Measurements from ENCODE around the gene PARD6B. TPM values are rescaled to one million over a fixed set of nuclear protein-coding genes. Genes with fewer than 3 reads are reported as not detected.
"Not testable (repeated sequence)": the region's sequence is repeated elsewhere in the genome, so short reads cannot be mapped to it uniquely, and the experiment has no call there.

The PARD6B gene
- total RNA-seq, 1 donor from 2014 or later, result 0.20 TPM

DNA sequence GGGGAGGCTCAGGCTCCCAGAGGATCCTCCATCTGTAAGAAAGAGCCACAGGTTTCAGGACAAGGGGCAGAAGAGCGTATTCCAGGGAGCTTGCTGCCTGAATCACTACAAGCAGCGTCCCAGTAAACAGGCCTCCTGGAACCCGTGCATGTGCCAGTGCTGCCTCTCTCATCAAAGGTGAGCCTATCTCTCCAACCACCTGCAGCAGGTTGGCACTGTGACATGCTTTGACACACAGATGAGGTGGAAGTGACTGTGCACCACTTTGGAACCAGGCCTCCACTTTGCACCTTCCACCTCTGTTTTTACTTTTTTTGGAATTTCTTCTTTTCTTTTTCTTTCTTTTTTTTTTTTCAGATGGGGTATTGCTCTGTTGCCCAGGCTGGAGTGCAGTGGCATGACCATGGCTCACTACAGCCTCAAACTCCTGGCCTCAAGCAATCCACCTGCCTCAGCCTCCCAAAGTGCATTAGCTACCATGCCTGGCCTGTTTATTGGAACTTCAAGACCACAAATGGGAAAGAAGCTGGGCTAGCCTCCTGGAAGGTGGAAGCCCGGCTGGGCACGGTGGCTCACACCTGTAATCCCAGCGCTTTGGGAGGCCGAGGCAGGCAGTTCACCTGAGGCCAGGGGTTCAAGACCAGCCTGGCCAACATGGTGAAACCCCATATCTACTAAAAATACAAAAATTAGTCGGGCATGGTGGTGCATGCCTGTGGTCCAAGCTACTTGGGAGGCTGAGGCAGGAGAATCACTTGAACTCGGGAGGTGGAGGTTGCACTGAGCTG, 27.5 kb upstream of the PARD6B start:
- not testable (repeated sequence) for DNase-seq (ENCODE audit: low read depth in 2 of 2)

DNA sequence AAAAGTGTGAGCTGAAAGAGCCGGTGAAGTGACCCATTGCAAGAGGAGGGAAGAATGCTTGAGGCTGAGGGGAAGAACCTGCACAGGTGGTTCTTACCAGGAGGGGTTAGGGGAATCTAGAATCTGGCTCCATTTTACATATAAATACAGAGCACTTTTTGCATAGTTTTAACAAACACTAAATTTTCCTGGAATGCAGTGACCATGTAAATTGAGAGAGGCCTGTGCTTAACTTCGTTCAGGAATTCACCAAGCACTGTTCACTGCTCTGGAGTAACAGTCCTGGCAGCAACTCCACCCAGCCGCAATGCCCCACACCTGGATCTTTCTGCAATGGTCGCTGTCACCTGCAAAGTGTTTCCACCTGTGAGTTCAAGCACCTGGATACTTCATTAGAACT, 26.9 kb upstream of the PARD6B start:
- no peak for DNase-seq (ENCODE audit: low read depth in 2 of 2)

DNA sequence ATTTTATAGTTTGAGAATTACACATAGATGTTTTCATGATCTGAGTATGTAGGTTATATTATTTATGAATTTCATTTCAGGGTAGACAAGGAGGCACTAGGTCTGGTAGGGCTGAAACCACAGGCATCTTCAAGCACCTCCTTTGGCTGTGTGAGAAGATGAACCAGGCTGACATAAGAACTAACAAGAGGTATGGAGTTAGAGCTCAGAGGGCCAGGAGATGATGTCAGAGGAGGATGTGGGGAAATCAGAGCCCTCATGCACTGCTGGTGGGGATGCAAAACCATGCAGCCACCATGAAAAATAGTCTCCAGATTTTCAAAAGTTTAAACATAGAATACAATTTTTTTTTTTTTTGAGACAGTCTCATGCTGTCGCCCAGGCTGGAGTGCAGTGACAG, 26.4 kb upstream of the PARD6B start:
- DNase-seq (ENCODE audit: low read depth in 2 of 2), result no peak

DNA sequence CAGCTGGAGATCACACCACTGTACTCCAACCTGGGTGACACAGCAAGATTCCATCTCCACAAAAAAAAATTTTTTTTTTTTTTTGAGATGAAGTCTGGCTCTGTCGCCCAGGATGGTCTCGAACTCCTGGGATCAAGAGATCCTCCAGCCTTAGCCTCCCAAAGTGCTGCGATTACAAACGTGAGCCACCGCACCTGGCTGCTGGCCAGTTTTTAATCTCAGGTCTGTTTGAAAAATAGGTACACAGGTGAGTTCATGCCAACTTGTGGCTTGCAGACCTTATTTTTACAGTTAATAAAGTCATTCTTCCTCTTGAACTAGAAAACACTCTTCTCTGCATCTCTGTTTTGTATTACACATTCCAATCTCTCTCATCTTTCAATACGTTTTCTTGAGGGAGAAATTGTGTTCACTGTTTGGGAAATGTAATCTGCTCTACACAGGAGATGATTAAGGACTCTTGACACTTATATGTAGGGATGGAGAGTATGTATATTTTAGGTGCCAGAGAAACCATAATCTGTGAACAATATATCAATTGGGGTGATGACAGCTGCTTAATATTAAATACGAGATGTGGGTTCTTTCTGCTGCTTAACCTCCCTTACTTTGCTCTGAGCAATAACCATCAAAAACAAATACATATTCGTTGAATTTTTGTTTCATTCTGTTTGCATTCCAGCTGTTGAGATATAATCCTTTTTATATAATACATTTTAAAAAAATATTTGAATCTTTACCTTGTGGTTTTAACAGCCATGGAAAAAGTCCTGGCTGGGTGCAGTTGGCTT, 22.3 kb upstream of the PARD6B start:
- no peak for DNase-seq (ENCODE audit: low read depth in 2 of 2)

DNA sequence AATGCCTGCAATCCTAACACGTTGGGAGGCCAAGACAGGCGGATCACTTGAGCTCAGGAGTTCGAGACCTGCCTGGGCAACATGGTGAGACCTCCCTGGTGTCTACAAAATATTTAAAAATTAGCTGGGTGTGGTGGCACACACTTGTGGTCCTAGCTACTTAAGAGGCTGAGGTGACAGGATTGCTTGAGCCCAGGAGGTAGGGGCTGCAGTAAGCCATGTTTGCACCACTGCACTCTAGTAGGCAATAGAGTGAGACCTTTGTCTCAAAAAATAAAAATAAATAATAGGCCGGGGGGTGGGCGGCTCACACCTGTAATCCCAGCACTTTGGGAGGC, 21.8 kb upstream of the PARD6B start:
- DNase-seq (ENCODE audit: low read depth in 2 of 2), result no peak

DNA sequence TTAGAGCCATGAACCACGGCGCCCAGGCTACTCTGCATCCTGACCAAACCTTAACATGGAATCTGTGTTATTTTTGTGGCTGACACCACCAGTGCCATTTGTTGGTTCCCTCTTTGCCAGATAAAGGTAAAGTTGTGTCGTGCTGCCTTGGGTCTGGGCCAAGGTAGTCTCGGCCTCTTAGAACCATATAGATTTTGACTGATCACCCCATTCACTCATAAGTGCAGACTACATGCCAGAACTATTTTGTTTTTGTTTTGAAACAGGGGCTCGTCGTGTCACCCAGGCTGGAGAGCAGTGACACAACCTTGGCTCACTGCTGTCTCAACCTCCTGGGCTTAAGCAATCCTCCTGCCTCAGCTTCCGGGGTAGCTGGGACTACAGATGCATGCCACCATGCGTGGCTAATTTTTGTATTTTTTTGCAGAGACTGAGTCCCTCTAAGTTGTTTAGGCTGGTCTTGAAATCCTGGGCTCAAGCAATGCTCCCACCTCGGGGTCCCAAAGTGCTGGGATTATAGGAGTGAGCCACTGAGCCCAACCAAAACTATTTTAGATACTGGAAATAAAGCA, 20.8 kb upstream of the PARD6B start:
- no peak for DNase-seq (ENCODE audit: low read depth in 2 of 2)

DNA sequence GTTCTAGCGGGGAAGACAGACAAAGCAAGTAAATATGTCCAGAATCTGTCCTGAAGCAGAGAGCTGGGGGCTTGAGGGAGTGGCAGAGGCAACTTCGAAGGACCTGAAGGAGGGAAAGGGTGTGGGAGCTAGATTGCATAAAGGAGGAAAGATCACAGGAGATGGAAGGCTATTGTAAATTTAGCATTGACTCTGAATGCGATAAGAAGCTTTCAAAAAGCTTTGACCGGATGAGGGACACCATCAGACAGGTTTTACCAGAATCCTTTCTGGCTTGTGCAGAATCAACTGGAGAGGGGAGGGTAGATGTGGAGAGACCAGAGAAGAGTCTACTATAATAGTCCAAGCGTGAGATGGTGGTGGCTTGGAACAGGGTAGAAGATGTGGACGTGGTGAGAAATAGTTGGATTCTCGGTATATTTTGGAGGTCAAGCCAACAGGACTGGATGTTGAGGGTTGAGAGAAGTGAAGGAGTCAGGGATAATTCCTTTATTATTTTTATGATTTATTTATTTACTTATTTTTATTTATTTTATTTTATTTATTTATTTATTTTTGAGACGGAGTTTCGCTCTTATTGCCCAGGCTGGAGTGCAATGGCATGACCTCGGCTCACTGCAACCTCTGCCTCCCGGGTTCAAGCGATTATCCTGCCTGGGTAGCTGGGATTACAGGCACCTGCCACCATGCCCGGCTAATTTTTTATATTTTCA, 20.1 kb upstream of the PARD6B start:
- DNase-seq (ENCODE audit: low read depth in 2 of 2), result no peak

DNA sequence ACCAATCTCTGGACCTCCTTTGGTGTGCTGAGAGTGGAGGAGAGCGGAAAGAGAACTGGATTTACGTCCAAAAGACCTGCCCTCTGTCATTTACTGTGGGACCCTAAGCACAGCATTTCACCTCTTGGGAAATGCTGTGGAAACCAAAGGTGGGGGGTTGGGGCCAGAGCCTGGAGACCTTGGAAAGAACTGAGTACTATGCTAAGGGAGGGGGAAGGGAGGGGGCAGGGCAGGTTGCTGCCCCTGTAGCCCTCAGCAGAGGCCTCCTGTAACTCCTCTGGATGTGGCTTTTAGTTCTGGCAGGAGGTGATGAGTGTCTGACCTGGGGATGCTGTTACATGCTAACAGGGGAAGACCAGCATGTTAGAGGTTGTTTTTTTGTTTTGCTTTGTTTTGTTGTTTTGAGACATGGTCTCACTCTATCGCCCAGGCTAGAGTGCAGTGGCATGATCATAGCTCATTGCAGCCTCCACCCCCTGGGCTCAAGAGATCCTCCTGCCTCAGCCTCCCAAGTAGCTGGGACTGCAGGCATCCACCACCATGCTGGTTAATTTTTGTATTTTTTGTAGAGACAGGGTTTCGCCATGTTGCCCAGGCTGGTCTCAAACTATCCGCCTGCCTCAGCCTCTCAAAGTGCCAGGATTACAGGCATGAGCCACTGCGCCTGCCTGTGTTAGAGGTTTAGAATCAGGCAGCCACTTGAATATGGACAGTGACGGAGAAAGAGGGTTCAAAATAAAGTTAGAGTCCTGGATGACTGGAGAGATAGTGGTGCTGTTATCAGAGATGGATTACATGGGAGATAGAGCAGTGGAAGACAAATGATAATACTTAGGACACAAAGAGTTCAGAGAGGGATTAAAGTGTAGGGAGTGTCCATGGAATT, 18.4 kb upstream of the PARD6B start:
- no peak for DNase-seq (ENCODE audit: low read depth in 2 of 2)

DNA sequence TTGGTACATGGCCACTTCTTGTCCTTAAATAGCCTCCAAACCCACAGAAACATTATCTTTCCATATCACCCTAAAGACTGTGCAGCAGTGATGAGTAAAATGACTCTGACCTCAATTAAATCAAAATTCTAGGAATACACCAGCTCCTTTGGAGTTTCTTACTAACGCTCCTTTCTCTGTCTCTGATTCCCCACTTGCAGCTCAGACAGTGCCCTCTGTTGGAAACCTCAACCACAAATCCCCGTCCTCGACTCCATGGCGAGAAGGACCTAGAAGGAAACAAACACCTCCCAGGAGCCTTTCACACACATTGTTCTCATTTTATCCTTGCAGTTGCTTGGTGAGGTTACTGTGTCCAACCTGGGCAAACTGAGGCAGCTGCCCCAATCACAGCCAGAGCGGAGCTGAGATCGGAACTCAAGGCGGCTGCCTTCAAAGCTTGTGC, 17.7 kb upstream of the PARD6B start:
- peak in 1 of 2 donors; percentile 22 for DNase-seq (ENCODE audit: low read depth in 2 of 2)

DNA sequence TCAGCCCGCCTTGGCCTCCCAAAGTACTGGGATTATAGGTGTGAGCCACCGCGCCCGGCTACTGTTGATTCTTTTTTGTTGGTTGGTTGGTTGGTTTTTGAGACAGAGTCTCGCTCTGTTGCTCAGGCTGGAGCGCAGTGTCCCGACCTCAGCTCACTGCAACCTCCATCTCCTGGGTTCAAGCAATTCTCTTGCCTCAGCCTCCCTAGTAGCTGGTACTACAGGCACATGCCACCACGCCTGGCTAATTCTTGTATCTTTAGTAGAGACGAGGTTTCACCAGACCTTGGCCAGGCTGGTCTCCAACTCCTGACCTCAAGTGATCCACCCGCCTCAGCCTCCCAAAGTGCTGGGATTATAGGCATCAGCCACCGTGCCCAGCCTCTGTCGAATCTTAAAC, 17.0 kb upstream of the PARD6B start:
- not testable (repeated sequence) for DNase-seq (ENCODE audit: low read depth in 2 of 2)

DNA sequence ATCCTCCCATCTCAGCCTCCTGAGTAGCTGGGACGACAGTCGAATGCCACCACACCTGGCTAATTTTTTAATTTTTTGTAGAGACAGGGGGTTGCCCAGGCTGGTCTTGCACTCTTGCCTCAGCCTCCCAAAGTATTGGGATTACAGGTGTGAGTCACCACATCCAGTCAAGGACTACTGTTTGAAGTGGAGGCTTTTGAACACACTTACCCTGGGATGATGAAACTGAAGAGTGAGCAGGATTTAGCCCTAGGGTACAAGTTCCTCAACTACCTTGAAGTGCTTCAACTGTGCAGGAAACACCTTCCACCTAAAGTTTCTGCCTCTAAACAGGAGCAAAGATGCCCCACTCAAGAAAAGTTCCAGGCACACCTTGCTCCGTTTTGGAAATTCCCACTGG, 15.7 kb upstream of the PARD6B start:
- DNase-seq (ENCODE audit: low read depth in 2 of 2), result no peak

DNA sequence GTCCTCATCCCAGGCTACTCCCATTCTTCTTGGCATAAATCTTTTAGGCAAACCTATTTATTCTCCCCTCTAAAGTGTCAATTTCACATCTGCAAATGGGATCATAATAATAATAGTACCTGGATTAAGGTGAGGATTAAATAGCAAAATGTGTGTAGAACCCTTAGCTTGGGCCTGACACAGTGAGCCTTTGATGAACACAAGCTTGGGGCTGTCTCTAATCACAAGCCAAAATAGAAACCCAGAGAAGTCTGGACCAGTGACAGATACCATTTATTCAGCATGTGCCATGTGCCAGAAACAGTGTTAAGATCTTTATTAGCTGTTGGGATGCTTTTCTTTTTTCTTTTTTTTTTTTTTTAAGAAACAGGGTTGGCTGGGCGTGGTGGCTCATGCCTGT, 14.9 kb upstream of the PARD6B start:
- no peak for DNase-seq (ENCODE audit: low read depth in 2 of 2)

DNA sequence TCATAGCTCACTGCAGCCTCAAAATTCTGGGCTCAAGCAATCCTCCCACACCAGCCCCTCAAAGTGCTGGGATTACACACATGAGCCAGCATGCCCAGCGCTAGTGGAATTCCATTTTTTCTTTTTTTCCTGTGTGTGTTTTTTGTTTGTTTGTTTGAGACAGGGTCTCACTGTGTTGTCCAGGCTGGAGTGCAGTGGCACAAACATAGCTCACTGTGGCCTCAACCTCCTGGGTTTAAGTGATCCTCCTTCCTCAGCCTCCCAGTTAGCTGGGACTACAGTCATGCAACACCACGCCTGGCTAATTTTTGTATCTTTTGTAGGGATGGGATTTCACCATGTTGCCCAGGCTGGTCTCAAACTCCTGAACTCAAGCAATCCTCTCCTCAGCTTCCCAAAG, 14.1 kb upstream of the PARD6B start:
- DNase-seq (ENCODE audit: low read depth in 2 of 2), result no peak

DNA sequence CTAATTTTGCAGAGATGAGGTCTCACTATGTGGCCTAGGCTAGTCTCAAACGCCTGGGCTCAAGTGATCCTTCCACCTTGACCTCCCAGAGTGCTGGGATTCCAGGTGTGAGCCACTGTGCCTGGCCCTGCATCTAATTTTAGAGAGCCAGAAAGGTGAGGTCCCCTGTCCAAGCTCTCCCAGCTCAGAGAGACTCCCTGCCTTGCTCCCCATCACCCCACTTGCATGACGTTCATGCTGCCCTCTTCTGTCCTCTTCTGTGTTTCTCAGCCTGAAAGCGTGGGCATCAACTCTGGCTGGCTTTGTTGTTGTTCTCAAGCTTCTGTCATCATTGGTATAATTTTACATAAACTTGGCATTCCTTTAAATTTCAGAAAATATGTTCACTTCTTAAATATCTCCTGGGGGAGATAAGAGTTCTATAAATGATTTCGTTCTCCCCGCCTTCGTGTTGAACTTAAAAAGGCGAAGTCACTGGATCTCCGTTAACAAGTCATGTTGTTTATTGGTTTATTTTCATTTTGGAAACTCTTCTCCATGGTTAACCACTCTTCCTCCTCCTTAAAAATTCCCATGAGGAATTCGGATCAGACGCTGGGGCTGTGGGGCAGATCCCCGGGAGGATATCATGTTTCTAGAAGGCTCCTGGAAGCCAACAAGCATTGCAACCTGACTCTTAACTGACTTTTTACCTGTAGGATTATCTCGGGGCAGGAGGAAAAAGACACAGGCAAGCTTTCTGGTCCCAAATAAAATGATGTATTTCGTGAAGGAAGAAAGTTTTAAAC, 13.2 kb upstream of the PARD6B start:
- DNase-seq (ENCODE audit: low read depth in 2 of 2), result no peak

DNA sequence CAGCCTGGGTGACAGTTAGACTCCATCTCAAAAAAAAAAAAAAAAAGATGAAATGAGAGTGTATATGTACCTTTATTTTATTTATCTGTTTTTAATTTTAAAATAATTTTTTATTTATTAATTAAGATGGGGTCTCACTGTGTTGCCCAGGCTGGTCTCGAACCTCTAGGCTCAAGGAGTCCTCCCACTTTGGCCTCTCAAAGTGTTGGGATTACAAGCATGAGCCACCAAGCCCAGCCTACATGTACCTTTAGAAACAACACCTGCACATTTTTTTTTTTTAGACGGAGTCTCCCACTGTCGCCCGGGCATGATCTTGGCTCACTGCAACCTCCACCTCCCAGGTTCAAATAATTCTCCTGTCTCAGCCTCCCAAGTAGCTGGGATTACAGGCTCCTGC, 12.1 kb upstream of the PARD6B start:
- no peak for DNase-seq (ENCODE audit: low read depth in 2 of 2)

DNA sequence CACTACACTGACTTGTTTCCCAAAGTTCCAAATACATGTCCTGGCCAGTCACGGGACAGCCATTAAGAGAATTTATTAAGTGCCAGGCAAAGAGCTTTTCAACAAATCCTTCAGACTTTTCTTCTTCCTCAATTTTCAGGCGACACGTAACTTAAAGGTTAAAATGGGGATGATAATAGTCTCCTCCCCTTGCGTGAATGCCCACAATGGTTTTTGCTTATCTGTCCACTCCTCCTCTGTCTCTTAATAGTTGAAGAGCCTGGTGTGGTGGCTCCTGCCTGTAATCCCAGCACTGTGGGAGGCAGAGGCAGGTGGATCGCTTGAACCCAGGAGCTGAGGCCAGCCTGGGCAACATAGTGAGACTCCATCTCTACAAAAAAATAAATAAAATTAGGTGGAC, 11.4 kb upstream of the PARD6B start:
- no peak for DNase-seq (ENCODE audit: low read depth in 2 of 2)

DNA sequence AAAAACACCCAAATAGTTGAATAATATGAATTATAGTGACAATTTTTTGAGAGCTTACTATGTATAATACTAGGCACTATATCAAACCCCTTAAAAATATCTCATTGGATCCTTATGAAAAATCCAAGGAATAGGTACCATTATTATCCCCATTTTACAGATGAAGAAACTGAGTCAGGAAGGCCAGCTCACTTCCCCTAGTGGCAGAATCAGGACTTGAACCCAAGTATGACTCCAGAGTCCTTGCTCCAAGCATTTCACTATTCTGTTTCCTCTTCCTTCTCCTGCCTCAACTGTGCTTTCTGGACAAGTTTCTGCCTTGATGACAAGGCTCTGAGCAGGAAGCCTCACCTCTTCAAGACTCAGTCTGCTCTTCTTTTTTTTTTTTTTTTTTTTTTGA, 10.8 kb upstream of the PARD6B start:
- DNase-seq (ENCODE audit: low read depth in 2 of 2), result no peak

DNA sequence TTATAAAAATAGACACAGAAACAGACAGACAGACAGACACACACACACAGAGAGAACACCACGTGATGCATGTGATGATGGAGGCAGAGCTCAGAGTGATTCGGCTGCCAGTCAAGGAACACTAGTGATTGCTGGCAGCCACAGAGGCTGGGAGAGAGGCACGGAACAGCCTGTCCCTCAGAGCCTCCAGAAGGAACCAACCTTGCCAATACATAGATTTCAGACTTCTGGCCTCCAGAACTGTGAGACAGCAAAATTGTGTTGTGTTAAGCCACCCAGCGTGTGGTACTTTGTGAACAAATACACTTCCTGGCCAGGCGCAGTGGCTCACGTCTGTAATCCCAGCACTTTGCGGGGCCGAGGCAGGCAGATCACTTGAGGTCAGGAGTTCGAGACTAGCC, 9.5 kb upstream of the PARD6B start:
- DNase-seq (ENCODE audit: low read depth in 2 of 2), result no peak

DNA sequence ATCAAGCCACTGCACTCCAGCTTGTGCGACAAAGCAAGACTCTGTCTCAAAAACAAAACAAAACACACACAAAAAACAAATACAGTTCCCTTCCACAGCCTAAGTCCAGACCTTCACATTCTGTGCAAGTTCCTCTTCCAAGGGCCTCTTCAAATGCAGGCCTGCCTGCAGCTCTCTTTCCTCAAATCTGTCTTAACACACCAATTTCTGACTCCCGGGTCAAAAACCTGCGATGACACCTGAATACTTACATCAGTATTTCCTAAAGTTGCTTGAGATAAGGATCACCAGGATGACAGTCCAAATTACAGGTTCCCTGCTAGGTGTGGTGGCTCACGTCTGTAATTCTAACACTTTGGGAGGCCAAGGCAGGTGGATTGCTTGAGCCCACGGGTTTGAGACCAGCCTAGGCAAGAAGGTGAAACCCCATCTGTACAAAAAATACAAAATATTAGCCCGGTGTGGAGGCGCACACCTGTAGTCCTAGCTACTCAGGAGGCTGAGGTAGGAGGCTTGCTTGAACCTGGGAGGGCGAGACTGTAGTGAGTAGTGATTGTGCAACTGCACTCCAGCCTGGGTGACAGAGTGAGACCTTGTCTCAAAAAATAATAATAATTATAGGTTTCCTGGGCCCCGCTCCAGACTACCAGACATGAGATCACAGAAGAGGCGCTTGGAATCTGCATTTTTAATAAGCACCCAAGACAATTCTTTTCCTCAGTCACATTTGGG, 8.8 kb upstream of the PARD6B start:
- DNase-seq (ENCODE audit: low read depth in 2 of 2), result no peak

DNA sequence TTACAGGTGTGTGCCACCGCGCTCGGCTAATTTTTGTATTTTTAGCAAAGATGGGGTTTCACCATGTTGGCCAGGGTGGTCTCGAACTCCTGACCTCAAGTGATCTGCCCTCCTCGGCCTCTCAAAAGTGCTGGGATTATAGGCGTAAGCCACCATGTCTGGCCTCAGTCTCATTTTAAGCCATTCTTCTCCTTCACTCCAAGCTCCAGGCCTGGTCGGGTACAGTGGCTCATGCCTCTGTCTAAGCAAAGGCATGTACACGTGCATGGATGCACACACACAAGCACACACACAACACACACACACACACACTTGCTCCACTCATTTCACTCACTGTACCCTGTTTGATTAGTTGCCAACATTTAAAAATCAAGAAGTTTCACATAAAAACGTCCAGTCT, 7.7 kb upstream of the PARD6B start:
- no peak for DNase-seq (ENCODE audit: low read depth in 2 of 2)
